Fibroblast of gingiva (primary cell): ENCODE results near the gene JHY.
A peak's percentile ranks its signal among the peaks of the same experiment; 100 is the strongest.

Experiments used
- DNase-seq: peaks from one replicate; pipeline ENCODE4 v3.0.0-alpha.2; 2011; ENCODE audit warnings: low read depth

The JHY gene

GRCh38 chr11:122872046-122872445, 10.5 kb upstream of the JHY start:
- no peak for DNase-seq

- DNase-seq, result no peak
Measured at GRCh38 chr11:122874991-122875390, 7.6 kb upstream of the JHY start.

GRCh38 chr11:122877732-122878131, 4.8 kb upstream of the JHY start:
- DNase-seq, result no peak

GRCh38 chr11:122879785-122880184, 2.8 kb upstream of the JHY start:
- DNase-seq, result no peak

GRCh38 chr11:122882857-122883645, 492 bp downstream of the JHY start:
- no peak for DNase-seq

GRCh38 chr11:122883646-122883979, 1.1 kb downstream of the JHY start:
- peak; percentile 87 for DNase-seq

- DNase-seq, result no peak
Measured at GRCh38 chr11:122888162-122888561, 5.6 kb downstream of the JHY start.

- DNase-seq, result no peak
Measured at GRCh38 chr11:122893131-122893530, 10.6 kb downstream of the JHY start.

- no peak for DNase-seq
Measured at GRCh38 chr11:122895563-122895962, 13.0 kb downstream of the JHY start.

GRCh38 chr11:122897606-122898210, 15.1 kb downstream of the JHY start:
- peak; percentile 63 for DNase-seq

- no peak for DNase-seq
Measured at GRCh38 chr11:122898799-122899198, 16.2 kb downstream of the JHY start.

GRCh38 chr11:122900587-122901202, 18.1 kb downstream of the JHY start:
- DNase-seq, result peak; percentile 6

GRCh38 chr11:122902951-122903350, 20.4 kb downstream of the JHY start:
- DNase-seq, result no peak

GRCh38 chr11:122910775-122911174, 28.2 kb downstream of the JHY start:
- DNase-seq, result peak; percentile 23

GRCh38 chr11:122917311-122917710, 34.8 kb downstream of the JHY start:
- DNase-seq, result no peak

GRCh38 chr11:122918734-122919133, 36.2 kb downstream of the JHY start:
- DNase-seq, result no peak

- DNase-seq, result no peak
Measured at GRCh38 chr11:122920579-122920978, 38.0 kb downstream of the JHY start.

- no peak for DNase-seq
Measured at GRCh38 chr11:122922893-122923292, 40.3 kb downstream of the JHY start.

GRCh38 chr11:122923302-122923701, 40.7 kb downstream of the JHY start:
- no peak for DNase-seq

- no peak for DNase-seq
Measured at GRCh38 chr11:122931510-122931909, 49.0 kb downstream of the JHY start.

GRCh38 chr11:122933416-122933815, 50.9 kb downstream of the JHY start:
- DNase-seq, result peak; percentile 83

GRCh38 chr11:122937983-122938382, 55.4 kb downstream of the JHY start:
- DNase-seq, result no peak

GRCh38 chr11:122938557-122938956, 56.0 kb downstream of the JHY start:
- no peak for DNase-seq
